Measurements from ENCODE around the gene TRIM51G.
"Not testable (repeated sequence)": the region's sequence is repeated elsewhere in the genome, so short reads cannot be mapped to it uniquely, and the experiment has no call there.

The TRIM51G gene, protein sequence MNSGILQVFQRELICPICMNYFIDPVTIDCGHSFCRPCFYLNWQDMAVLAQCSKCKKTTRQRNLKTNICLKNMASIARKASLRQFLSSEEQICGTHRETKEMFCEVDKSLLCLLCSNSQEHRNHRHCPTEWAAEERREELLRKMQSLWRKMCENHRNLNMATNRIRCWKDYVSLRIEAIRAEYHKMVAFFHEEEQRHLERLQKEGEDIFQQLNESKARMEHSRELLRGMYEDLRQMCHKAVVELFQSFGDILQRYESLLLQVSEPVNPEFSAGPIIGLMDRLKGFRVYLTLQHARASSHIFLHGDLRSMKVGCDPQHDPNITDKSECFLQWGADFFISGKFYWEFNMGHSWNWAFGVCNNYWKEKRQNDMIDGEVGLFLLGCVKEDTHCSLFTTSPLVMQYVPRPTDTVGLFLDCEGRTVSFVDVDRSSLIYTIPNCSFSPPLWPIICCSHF

DNA sequence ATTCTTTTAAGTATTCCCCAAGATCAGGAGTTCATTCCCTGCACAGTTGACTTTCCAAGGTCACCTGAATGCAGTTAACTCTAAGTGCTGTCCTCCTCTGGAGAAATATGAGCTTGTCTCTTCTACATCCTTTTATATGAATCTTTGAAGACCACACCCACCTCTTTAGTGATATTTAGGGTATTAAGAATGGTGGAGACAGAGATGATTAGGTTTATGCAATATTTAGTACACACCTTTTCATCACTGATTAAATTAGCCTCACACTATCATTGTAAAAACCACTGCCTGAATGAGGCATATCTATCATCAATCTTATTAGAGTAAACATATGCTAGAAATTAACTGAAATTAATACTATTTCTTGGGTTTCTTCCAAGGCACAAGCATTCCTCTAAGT lies at the start of gene TRIM51G:
TSS of gene TRIM51G (minus strand) at position 101 of the 400 bp plus-strand sequence. CDS start 2,190 bp downstream, outside the sequence.
- not testable (repeated sequence) for DNase-seq

DNA sequence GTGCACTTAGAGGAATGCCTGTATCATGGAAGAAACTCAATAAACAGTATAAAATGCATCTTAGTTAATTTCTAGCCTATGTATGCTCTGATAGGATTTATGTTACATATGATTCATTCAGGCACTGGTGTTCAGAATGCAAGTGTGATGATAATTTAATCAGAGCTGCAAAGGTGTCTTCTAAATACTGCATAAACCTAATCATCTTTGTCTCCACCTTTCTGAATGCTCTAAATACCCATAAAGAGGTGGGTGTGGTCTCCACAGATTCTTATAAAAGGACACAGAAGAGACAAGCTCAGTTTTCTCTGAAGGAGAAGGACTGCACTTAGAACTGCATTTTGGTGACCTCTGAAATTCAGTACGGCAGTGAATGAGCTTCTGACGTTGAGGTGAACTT lies 44.8 kb upstream of the TRIM51G start, which contains the start of gene TRIM49B:
TSS of gene TRIM49B (plus strand) at position 301 of the 400 bp plus-strand sequence. CDS start 2,777 bp downstream, outside the sequence.
- not testable (repeated sequence) for DNase-seq

GRCh38 chr11:48968592-48968991 lies 15.1 kb downstream of the TRIM51G start:
- not testable (repeated sequence) for DNase-seq

- not testable (repeated sequence) for DNase-seq
Measured at GRCh38 chr11:48955315-48956049, 28.2 kb downstream of the TRIM51G start.

DNA sequence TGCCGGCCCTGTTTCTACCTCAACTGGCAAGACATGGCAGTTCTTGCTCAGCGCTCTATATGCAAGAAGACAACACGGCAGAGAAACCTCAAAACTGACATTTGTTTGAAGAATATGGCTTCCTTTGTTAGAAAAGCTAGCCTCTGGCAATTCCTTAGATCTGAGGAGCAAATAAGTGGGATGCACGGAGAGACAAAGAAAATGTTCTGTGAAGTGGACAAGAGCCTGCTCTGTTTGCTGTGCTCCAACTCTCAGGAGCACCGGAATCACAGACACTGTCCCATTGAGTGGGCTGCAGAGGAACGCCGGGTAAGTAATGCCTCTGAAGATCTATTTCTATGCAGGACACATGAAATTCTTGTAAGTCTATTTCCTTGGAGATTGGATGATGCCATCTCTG lies 37.9 kb downstream of the TRIM51G start:
- not testable (repeated sequence) for DNase-seq

Data from CD4-positive, alpha-beta T cell treated with Interleukin-17A for 4 hours (primary cell).